ENCODE results near the gene SEC62. TPM values are rescaled to one million over a fixed set of nuclear protein-coding genes. Genes with fewer than 3 reads are reported as not detected.
"Not testable (repeated sequence)": the region's sequence is repeated elsewhere in the genome, so short reads cannot be mapped to it uniquely, and the experiment has no call there.

Gene SEC62
- total RNA-seq, 1 donor from 2014 or later, result 37.0 TPM

DNA sequence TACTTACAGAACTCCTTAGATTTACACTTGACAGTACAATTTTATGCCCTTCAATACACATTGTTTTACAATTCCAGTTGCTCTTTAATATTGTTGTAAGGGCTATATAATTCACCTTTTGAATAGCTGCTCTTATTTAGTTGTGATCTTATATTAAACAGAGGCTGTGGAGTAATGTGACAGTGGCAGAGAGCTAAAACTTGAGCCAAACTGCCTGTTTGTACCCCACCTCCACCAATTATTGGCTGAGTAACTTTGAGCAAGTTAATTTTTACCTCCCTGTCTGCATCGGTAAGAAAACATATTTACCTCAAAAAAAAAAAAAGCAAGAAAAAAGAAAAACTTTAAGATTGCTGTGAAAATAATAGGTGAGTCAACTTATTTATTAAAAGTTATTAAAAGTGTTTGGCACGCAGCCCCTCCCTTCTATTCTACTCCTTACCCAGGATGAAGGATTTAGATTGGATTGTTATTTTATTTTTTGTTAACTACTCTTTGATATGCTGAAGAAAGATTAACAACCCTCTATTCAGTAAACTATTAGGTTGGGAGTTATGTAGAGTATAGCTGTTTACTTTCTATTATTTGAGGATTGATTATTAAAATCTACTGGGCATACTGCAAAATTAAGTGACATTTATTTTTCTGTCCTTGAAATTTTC lies 1.7 kb downstream of the SEC62 start:
- no peak for ATAC-seq

GRCh38 chr3:169969174-169970095 lies 2.8 kb downstream of the SEC62 start:
- ATAC-seq, result no peak

DNA sequence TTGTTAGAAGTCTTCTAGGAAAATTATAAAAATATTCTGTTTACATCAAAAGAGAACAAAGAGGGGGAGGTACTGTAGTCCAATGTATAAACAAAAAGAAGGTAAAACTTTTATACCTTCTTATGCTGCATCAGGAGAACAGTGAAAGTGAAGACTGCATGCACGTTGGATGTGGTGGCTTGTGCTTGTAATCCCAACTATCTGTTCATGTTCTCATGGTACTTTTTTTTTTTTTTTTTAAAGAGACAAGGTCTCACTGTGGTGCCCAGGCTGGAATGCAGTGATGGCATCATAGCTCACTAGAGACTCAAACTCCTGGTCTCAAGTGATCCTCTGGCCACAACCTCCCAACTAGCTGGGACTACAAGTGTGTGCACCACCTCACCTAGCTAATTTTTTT lies 4.2 kb downstream of the SEC62 start:
- ATAC-seq, result no peak

DNA sequence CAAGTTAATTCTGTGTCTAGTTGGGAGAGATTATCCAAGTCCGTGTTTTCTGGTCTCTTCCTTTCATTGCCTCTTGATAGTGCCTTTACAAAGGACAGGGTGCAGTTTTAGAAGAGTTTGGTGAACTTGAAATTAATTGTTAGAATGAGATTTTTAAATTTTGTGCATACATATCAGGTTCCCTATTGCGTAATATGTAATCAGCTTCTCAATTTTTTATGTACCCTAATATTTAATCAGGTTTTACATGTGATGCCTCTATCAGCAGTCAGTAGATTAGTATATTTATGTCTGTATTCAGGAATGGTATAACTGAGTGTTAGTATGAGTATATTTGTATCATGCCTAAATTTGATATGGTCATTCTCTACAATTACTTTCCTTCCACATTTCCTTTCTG lies 4.9 kb downstream of the SEC62 start:
- no peak for ATAC-seq

- ATAC-seq, result no peak
These were observed 13.4 kb downstream of the SEC62 start for GRCh38 chr3:169980055-169980454.

DNA sequence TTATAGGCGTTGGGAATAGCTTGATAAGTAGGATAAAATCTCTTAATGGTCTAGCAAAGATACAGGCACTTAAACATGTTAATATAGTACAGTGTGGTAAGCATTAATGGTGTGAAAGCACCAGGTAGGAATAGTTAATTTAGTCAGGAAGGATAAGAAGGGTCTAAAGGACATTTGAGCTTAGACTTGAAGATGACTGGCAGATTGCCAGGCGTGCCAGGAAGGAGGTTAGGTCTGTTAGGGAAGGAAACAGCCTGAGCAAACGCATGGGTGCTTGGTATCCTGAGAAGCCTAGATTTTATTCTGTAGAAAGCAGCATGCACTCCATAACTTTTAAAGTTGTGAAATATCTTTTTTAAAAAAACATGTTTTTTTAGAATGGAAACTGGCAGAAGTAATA lies 17.7 kb downstream of the SEC62 start:
- no peak for ATAC-seq

DNA sequence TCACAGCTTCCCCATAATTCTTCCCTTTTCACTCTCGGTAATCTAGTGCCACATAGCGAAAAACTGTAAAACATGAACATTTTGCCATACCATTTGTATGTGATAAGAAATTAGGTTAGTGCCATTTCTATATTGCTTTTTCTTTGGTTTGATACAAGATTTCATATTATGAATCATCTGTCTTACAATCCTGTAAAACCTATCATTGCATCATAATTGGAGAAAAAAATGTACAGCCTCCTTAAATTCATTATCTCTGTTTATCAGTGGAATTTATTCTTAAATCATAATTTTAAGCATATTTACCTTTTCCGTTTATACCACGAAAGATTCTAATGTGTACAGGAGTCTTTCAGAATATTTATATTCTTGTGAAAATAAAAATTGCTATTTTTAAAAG lies 23.8 kb downstream of the SEC62 start:
- no peak for ATAC-seq

DNA sequence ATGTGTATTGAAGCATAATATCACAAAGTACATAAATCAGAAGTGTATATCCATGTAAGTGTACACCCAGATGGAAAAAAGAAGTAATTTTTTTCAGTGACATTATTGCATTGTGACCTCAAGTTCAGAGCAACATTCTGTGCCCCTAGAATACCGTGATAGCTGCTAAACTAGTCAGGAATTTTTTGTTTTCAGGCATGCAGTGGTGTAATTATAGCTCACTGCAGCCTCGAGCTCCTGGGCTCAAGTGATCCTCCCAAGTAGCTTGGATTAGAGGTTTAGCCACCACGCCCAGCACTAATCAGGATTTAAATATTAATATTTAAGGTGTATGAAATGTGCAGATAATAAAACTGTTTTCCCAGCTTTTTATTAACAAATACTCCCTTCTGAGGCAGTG lies 25.5 kb downstream of the SEC62 start:
- no peak for ATAC-seq

DNA sequence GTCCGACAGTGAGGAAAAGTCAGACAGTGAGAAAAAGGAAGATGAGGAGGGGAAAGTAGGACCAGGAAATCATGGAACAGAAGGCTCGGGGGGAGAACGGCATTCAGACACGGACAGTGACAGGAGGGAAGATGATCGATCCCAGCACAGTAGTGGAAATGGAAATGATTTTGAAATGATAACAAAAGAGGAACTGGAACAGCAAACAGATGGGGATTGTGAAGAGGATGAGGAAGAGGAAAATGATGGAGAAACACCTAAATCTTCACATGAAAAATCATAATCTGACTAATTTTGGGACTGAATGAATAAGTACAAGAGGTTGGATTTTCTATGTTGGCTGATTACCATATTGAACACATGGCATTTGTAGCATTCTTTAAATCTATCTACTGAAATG lies 26.2 kb downstream of the SEC62 start:
- no peak for ATAC-seq

- ATAC-seq, result no peak
These were observed 27.2 kb downstream of the SEC62 start for GRCh38 chr3:169993761-169994160.

DNA sequence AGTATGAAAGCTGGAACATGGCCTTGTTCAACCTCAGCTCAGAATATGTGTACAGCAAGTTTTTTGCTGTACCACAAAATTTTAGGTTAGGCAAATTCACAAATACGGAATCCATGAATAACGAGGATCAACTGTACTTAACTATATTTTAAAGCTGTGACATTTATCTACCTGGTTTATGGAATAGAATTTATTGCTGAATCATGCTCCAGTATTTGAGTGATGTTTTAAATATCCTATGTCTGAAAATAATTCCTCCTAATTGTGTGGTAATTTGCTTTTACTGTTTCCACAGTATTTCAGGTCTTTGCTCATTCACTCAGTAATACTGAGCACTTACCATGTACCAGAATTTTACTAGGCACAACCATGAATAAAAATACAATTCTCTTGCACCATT lies 29.5 kb downstream of the SEC62 start:
- no peak for ATAC-seq

DNA sequence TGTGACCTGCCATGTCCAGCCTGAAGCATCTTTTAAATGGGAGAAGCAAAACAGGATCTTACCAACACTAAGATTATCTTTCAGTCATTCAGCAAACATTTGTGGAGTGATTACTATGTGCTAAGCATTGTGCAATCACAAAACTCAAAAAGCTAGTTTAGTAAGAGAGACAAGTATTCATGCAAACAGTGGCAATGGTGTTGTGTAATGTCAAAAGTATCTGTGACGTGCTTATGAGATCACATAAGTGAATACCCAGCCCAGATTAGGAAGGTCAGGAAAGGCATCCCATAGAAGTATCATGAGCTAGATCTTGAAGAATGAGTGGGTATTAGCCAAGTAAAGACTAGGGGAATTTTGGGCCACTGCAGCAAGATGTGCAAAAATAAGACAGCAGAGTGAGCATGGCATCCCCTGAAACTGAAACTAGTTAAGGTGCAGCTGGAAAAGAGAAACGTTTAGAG lies 32.1 kb downstream of the SEC62 start:
- peak; percentile 93 for ATAC-seq

- ATAC-seq, result peak; percentile 41
These were observed 32.8 kb downstream of the SEC62 start for GRCh38 chr3:169999433-169999832.

GRCh38 chr3:170000051-170000450 lies 33.4 kb downstream of the SEC62 start:
- no peak for ATAC-seq

DNA sequence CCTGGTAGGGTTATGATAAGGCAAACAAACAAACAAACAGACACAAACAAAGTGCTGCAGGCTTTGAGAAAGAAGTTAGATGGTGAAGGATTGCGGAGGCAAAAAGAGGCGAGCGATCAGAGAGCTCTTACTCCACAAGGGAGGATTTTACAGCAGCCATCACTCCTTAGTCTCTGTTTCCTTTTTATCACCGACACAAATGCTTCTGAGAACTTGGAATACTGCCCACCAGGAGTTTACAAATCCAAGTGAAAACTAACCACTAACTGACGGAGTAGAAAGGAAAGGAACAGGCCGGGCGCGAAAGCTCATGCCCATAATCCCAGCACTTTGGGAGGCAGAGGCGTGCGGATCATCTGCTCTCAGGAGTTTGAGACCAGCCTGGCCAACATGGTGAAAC lies 35.6 kb downstream of the SEC62 start:
- no peak for ATAC-seq

GRCh38 chr3:170002879-170003278 lies 36.3 kb downstream of the SEC62 start:
- ATAC-seq, result no peak

GRCh38 chr3:170003881-170004356 lies 37.3 kb downstream of the SEC62 start:
- ATAC-seq, result no peak

- peak; percentile 33 for ATAC-seq
These were observed 40.5 kb downstream of the SEC62 start for GRCh38 chr3:170007031-170007663.

GRCh38 chr3:170010498-170010897 lies 43.9 kb downstream of the SEC62 start:
- ATAC-seq, result no peak

- ATAC-seq, result no peak
These were observed 46.2 kb downstream of the SEC62 start for GRCh38 chr3:170012683-170013400.

DNA sequence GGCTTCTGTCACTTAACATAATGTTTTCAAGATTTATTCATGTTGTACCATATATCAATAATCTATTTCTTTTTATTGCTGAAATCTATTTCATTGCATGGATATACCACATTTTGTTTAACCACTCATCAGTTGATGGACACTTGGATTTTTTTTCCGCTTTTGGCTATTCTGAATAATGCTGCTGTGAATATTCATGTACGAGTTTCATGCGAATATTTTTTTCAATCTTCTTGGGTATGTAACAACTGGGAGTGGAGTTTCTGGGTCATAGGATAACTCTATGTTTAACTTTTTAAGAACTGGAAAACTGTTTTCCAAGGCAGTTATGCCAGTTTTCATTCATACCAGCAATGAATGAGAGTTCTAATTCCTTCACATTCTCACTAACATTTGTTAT lies 49.5 kb downstream of the SEC62 start:
- no peak for ATAC-seq

- ATAC-seq, result not testable (repeated sequence)
These were observed 52.7 kb downstream of the SEC62 start for GRCh38 chr3:170019306-170019705.

- no peak for ATAC-seq
These were observed 54.5 kb downstream of the SEC62 start for GRCh38 chr3:170021083-170021482.

All from esophagus mucosa (tissue), 1 donor.